MV-4-11 (cell line): ENCODE measurements around the gene CHTF18.
A peak's percentile ranks its signal among the peaks of the same experiment; 100 is the strongest.

ENCODE experiments used
- DNase-seq: peaks from one replicate; lab custom pipeline; 2025; lab: John Stamatoyannopoulos, UW

The CHTF18 gene

GRCh38 chr16:794091-794822 is 5.8 kb downstream of the CHTF18 start:
- DNase-seq: no peak

GRCh38 chr16:794853-795466 is 6.5 kb downstream of the CHTF18 start:
- DNase-seq: no peak

- DNase-seq: no peak
Measured at GRCh38 chr16:795580-796229, 7.3 kb downstream of the CHTF18 start.

- DNase-seq: no peak
Measured at GRCh38 chr16:796296-797119, 8.1 kb downstream of the CHTF18 start.

GRCh38 chr16:797120-797420 is 8.7 kb downstream of the CHTF18 start:
- no peak for DNase-seq

- no peak for DNase-seq
Measured at GRCh38 chr16:797686-798085, 9.3 kb downstream of the CHTF18 start.

- DNase-seq: no peak
Measured at GRCh38 chr16:798666-799065, 10.2 kb downstream of the CHTF18 start.

- DNase-seq: no peak
Measured at GRCh38 chr16:799111-799947, 10.9 kb downstream of the CHTF18 start.

GRCh38 chr16:799948-800833 is 11.8 kb downstream of the CHTF18 start, which contains the start of gene GNG13:
GNG13 (minus strand) TSS chr16:800734; CDS start chr16:799077, 1,657 bp downstream.
- DNase-seq: no peak

- no peak for DNase-seq
Measured at GRCh38 chr16:800834-801511, 12.6 kb downstream of the CHTF18 start.

- DNase-seq: no peak
Measured at GRCh38 chr16:801584-802363, 13.4 kb downstream of the CHTF18 start.

- DNase-seq: no peak
Measured at GRCh38 chr16:802461-802860, 14.0 kb downstream of the CHTF18 start.

GRCh38 chr16:802914-803753 is 14.7 kb downstream of the CHTF18 start:
- DNase-seq: no peak

- DNase-seq: no peak
Measured at GRCh38 chr16:803754-804080, 15.3 kb downstream of the CHTF18 start.

GRCh38 chr16:804193-805048 is 16.0 kb downstream of the CHTF18 start:
- no peak for DNase-seq

GRCh38 chr16:805474-805873 is 17.1 kb downstream of the CHTF18 start:
- no peak for DNase-seq

GRCh38 chr16:807347-808084 is 19.1 kb downstream of the CHTF18 start:
- DNase-seq: peak; percentile 77
